ENCODE data around the gene NBAS. TPM values are rescaled to one million over a fixed set of nuclear protein-coding genes. Genes with fewer than 3 reads are reported as not detected.

NBAS gene
- polyA plus RNA-seq, 1 of the 3 experiments (the other 2 are of a cell fraction) = 12.0 TPM

DNA sequence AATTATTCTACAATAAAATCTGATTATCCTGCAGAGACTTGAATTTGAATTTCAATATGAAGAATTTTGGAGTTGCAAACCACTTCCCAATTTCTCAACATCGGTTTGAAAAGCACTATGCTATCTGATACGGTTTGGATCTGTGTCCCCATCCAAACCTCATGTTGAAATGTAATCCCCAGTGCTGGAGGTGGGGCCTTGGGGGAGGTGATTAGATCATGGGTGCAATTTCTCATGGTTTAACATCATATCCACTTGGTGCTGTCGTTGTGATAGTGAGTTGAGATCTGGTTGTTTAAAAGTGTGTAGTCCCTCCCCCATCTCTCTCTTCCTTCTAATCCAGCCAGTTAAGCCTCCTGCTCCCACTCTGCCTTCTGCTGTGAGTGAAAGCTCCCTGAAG, 205.7 kb downstream of the NBAS start:
- peaks cover 11 to 37% of the 10 kb centered on the region in 2 experiments for H3K36me3 ChIP-seq (replicated peaks in 1 of 2; ENCODE audit: control insufficient read depth in 1 of 2, insufficient read depth in 2 of 2, low read length in 1 of 2)
- DNase-seq = no peak
- H3K4me3 ChIP-seq (ENCODE audit: low read depth in 2 of 2, low read length in 1 of 2) = no peak overlapping the region
- H3F3A ChIP-seq (replicated peaks; ENCODE audit: insufficient read depth) = peaks cover 8% of the 10 kb centered on the region
- WGBS (ENCODE audit: low lambda C conversion rate) = 89% methylated on average over 3 of the region's 3 CpGs
- CTCF ChIA-PET = no interaction called here
- no peak overlapping the region for H3K4me2 ChIP-seq
- no peaks in the 10 kb centered on the region for H3K27me3 ChIP-seq (ENCODE audit: insufficient read depth)
- peaks cover 0 to 7% of the 10 kb centered on the region in 2 experiments; a peak in 2 of 4 replicates for H3K4me1 ChIP-seq (ENCODE audit: control insufficient read depth in 1 of 2, insufficient read depth in 2 of 2, low read depth in 1 of 2, low read length in 1 of 2)
- H3K9ac ChIP-seq = no peak overlapping the region
- H4K20me1 ChIP-seq (ENCODE audit: insufficient read depth) = no peaks in the 10 kb centered on the region
- H2AFZ ChIP-seq (ENCODE audit: low read depth) = no peak overlapping the region
- no peaks in the 10 kb centered on the region for H3K9me2 ChIP-seq
- no peak for TF ChIP-seq FOXJ3 (CRISPR knock-in tag; IDR thresholded peaks at IDR 0.05)
- TF ChIP-seq RAD21 (IDR thresholded peaks at IDR 0.05; ENCODE audit: low read length) = no peak
- no peak for TF ChIP-seq EZH2phosphoT487 (IDR thresholded peaks at IDR 0.05; ENCODE audit: borderline replicate concordance, low read depth)
- no peak for TF ChIP-seq NRF1 (IDR thresholded peaks at IDR 0.05; ENCODE audit: low read depth, low read length)
- TF ChIP-seq, protein P1, sequence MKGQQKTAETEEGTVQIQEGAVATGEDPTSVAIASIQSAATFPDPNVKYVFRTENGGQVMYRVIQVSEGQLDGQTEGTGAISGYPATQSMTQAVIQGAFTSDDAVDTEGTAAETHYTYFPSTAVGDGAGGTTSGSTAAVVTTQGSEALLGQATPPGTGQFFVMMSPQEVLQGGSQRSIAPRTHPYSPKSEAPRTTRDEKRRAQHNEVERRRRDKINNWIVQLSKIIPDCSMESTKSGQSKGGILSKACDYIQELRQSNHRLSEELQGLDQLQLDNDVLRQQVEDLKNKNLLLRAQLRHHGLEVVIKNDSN (IDR thresholded peaks at IDR 0.05; ENCODE audit: borderline replicate concordance, low read depth) = no peak
- no peak for TF ChIP-seq FOSL2 (IDR thresholded peaks at IDR 0.05; ENCODE audit: borderline replicate concordance, low read depth)
- TF ChIP-seq TEAD4 (IDR thresholded peaks at IDR 0.05; ENCODE audit: borderline replicate concordance, insufficient read depth) = no peak
- TF ChIP-seq RFX5 (IDR thresholded peaks at IDR 0.05; ENCODE audit: low read length) = no peak
- no peak for TF ChIP-seq MEF2A (IDR thresholded peaks at IDR 0.05; ENCODE audit: borderline replicate concordance, low read depth)
- no peak for TF ChIP-seq GABPA (IDR thresholded peaks at IDR 0.05; ENCODE audit: low read depth)
- no peak for TF ChIP-seq MXI1 (IDR thresholded peaks at IDR 0.05; ENCODE audit: low read depth, low read length)
- no peak for TF ChIP-seq NFIC (IDR thresholded peaks at IDR 0.05; ENCODE audit: borderline replicate concordance)
- TF ChIP-seq, protein P2, sequence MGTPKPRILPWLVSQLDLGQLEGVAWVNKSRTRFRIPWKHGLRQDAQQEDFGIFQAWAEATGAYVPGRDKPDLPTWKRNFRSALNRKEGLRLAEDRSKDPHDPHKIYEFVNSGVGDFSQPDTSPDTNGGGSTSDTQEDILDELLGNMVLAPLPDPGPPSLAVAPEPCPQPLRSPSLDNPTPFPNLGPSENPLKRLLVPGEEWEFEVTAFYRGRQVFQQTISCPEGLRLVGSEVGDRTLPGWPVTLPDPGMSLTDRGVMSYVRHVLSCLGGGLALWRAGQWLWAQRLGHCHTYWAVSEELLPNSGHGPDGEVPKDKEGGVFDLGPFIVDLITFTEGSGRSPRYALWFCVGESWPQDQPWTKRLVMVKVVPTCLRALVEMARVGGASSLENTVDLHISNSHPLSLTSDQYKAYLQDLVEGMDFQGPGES (IDR thresholded peaks at IDR 0.05; ENCODE audit: low read depth, low read length) = no peak
- TF ChIP-seq JUND (IDR thresholded peaks at IDR 0.05) = no peak
- TF ChIP-seq, protein P3, sequence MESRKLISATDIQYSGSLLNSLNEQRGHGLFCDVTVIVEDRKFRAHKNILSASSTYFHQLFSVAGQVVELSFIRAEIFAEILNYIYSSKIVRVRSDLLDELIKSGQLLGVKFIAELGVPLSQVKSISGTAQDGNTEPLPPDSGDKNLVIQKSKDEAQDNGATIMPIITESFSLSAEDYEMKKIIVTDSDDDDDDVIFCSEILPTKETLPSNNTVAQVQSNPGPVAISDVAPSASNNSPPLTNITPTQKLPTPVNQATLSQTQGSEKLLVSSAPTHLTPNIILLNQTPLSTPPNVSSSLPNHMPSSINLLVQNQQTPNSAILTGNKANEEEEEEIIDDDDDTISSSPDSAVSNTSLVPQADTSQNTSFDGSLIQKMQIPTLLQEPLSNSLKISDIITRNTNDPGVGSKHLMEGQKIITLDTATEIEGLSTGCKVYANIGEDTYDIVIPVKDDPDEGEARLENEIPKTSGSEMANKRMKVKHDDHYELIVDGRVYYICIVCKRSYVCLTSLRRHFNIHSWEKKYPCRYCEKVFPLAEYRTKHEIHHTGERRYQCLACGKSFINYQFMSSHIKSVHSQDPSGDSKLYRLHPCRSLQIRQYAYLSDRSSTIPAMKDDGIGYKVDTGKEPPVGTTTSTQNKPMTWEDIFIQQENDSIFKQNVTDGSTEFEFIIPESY (IDR thresholded peaks at IDR 0.05; ENCODE audit: borderline replicate concordance, low read depth) = no peak
- TF ChIP-seq TAF1 (IDR thresholded peaks at IDR 0.05; ENCODE audit: borderline replicate concordance, low read depth, low read length) = no peak
- no peak for TF ChIP-seq EP300 (IDR thresholded peaks at IDR 0.05; ENCODE audit: borderline replicate concordance in 1 of 2, low read depth in 1 of 2, low read length in 1 of 2)
- TF ChIP-seq GATA2 (CRISPR knock-in tag; IDR thresholded peaks at IDR 0.05) = no peak
- no peak for TF ChIP-seq CHD2 (IDR thresholded peaks at IDR 0.05; ENCODE audit: low read length, partially characterized antibody)
- TF ChIP-seq TCF12 (IDR thresholded peaks at IDR 0.05) = no peak
- H3K27ac ChIP-seq (ENCODE audit: low read depth in 2 of 2, low read length in 1 of 2) = no peak overlapping the region
- no peaks in the 10 kb centered on the region for H3K79me2 ChIP-seq (ENCODE audit: insufficient read depth)
- POLR2A ChIA-PET = no interaction called here
- H3K9me3 ChIP-seq = no peaks in the 10 kb centered on the region

All from SK-N-SH (cell line).